ENCODE measurements around the gene FSTL1. TPM values are rescaled to one million over a fixed set of nuclear protein-coding genes. Genes with fewer than 3 reads are reported as not detected.

Gene FSTL1
- total RNA-seq, 1 donor from 2014 or later, result 383 TPM

DNA sequence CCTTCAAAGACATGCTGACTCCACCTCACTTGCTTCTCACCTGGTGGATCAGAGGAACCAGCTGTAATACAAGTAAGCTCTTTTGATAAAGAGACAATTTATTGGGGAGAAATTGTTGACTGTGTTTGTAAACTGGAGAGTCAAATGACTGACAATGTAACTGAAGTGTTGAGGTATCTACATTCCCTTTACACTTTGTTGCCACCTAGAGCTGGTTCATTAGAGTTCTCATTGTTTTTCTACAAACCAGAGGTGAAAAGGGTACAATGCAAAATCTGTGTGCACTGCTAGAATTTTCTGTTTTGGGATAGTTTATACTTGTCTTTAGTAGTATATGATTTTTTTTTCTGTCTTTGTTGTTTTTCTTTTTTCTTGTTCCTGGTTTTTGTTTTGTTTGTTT lies 93.0 kb downstream of the FSTL1 start:
- H3K4me1 Mint-ChIP-seq (ENCODE audit: unreplicated experiment), result no peaks in the 10 kb centered on the region
- H3K27ac Mint-ChIP-seq, result no peak overlapping the region
- no peaks in the 10 kb centered on the region for H3K9me3 Mint-ChIP-seq
- H3K4me3 Mint-ChIP-seq, result no peak overlapping the region
- H3K36me3 Mint-ChIP-seq, result no peaks in the 10 kb centered on the region
- TF ChIP-seq CTCF (conservative IDR thresholded peaks at IDR 0.05), result no peak
- no peak for DNase-seq (ENCODE audit: extremely low spot score, unreplicated experiment)
- H3K27me3 Mint-ChIP-seq, result peaks cover 23% of the 10 kb centered on the region

DNA sequence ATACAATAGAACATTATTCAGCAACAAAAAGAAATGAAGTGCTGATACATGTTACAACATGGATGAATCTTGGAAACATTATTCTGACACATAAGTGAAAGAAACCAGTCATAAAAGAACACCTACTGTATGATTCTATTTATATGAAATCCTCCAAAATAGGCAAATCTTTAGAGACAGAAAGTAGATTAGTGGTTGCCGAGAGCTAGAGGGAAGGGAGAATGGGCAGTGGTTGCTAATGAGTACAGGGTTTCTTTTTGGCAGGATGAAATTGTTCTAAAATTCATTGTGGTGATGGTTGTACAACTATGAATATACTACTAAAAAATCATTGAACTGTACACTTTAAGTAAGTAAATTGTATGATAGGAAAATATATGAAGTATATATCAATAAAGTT lies 95.3 kb downstream of the FSTL1 start:
- Mint-ChIP-seq H3K27ac (no peak overlapping the region), H3K9me3 (no peaks in the 10 kb centered on the region), H3K4me1 (ENCODE audit: unreplicated experiment) (no peaks in the 10 kb centered on the region), H3K4me3 (no peak overlapping the region), H3K27me3 (peaks cover 27% of the 10 kb centered on the region), H3K36me3 (no peaks in the 10 kb centered on the region)
- no peak for DNase-seq (ENCODE audit: extremely low spot score, unreplicated experiment)
- no peak for TF ChIP-seq CTCF (conservative IDR thresholded peaks at IDR 0.05)

DNA sequence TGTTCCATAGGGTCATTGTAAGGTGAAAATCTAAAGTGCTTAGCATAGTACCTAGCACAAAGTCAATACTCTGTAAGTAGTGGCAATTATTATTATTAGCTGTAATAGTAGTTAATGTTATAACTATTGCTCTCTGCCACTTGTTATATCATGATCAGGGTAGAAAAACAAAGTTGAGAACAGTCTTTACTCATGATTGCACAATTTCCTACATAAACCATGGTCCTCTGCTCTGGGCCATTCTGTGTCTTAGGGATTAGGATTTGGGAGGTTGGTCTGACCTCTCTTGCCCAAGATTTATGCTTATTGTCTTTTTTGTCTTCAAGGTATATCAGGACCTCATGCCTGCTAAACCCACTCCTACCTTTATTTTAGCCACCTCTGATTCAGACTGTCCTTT lies 97.3 kb downstream of the FSTL1 start:
- H3K4me3 Mint-ChIP-seq, result no peak overlapping the region
- peaks cover 9% of the 10 kb centered on the region for H3K4me1 Mint-ChIP-seq (ENCODE audit: unreplicated experiment)
- peaks cover 29% of the 10 kb centered on the region for H3K27me3 Mint-ChIP-seq
- DNase-seq (ENCODE audit: extremely low spot score, unreplicated experiment), result no peak
- H3K27ac Mint-ChIP-seq, result no peak overlapping the region
- H3K36me3 Mint-ChIP-seq, result no peaks in the 10 kb centered on the region
- TF ChIP-seq CTCF (conservative IDR thresholded peaks at IDR 0.05), result no peak
- no peaks in the 10 kb centered on the region for H3K9me3 Mint-ChIP-seq

GRCh38 chr3:120352017-120352416 lies 98.8 kb downstream of the FSTL1 start:
- Mint-ChIP-seq H3K27ac (no peak overlapping the region), H3K36me3 (peaks cover under 1% of the 10 kb centered on the region), H3K4me3 (no peak overlapping the region), H3K27me3 (peaks cover 26% of the 10 kb centered on the region), H3K4me1 (ENCODE audit: unreplicated experiment) (peaks cover 18% of the 10 kb centered on the region), H3K9me3 (no peaks in the 10 kb centered on the region)
- no peak for TF ChIP-seq CTCF (conservative IDR thresholded peaks at IDR 0.05)
- DNase-seq (ENCODE audit: extremely low spot score, unreplicated experiment), result no peak

- peak overlapping the region; percentile 96 for H3K4me3 Mint-ChIP-seq
- peaks cover 10% of the 10 kb centered on the region for H3K36me3 Mint-ChIP-seq
- peaks cover 28% of the 10 kb centered on the region for H3K4me1 Mint-ChIP-seq (ENCODE audit: unreplicated experiment)
- H3K27ac Mint-ChIP-seq, result peak overlapping the region; percentile 93
- no peak for TF ChIP-seq CTCF (conservative IDR thresholded peaks at IDR 0.05)
- no peaks in the 10 kb centered on the region for H3K9me3 Mint-ChIP-seq
- DNase-seq (ENCODE audit: extremely low spot score, unreplicated experiment), result no peak
- H3K27me3 Mint-ChIP-seq, result peaks cover 16% of the 10 kb centered on the region
These were observed 100.3 kb downstream of the FSTL1 start for GRCh38 chr3:120350401-120350941.

GRCh38 chr3:120349855-120350125 lies 101.0 kb downstream of the FSTL1 start:
- H3K27ac Mint-ChIP-seq, result peak overlapping the region; percentile 93
- H3K27me3 Mint-ChIP-seq, result peaks cover 12% of the 10 kb centered on the region
- no peak for TF ChIP-seq CTCF (conservative IDR thresholded peaks at IDR 0.05)
- H3K4me1 Mint-ChIP-seq (ENCODE audit: unreplicated experiment), result peaks cover 34% of the 10 kb centered on the region
- no peaks in the 10 kb centered on the region for H3K9me3 Mint-ChIP-seq
- H3K4me3 Mint-ChIP-seq, result peak overlapping the region; percentile 96
- DNase-seq (ENCODE audit: extremely low spot score, unreplicated experiment), result no peak
- peaks cover 11% of the 10 kb centered on the region for H3K36me3 Mint-ChIP-seq
